Aorta (tissue), 5 donors: ENCODE data around the gene GGA1. TPM values are rescaled to one million over a fixed set of nuclear protein-coding genes. Genes with fewer than 3 reads are reported as not detected.

Experiments used
- ATAC-seq: fragments of 200-7000 bp; cut with Tn5 transposase; one replicate; pipeline ENCODE4 v1.9.1; 2022; ENCODE audit warnings: moderate library complexity; ENCODE audit not compliant: low FRiP score
- DNase-seq, 2 donors: peaks; one replicate each; pipeline ENCODE4 v3.0.0-alpha.2; 2020
- H3K27ac ChIP-seq, 2 donors: one replicate each; pipeline ENCODE4 v1.5.1; 2013; ENCODE audit warnings: low read length in 2 of 2, mild to moderate bottlenecking in 2 of 2, moderate library complexity in 2 of 2, control low read depth in 1 of 2, inconsistent platforms in 1 of 2, low read depth in 1 of 2
- H3K27me3 ChIP-seq, 2 donors: one replicate each; pipeline ENCODE4 v1.6.1; 2013; ENCODE audit warnings: control low read depth in 1 of 2, low read length in 1 of 2, mild to moderate bottlenecking in 1 of 2, moderate library complexity in 1 of 2; ENCODE audit not compliant: insufficient read depth in 2 of 2, control insufficient read depth in 1 of 2
- H3K36me3 ChIP-seq, 2 donors: one replicate each; pipeline ENCODE4 v1.6.1; 2013; ENCODE audit warnings: control low read depth in 1 of 2, low read length in 1 of 2, mild to moderate bottlenecking in 1 of 2; ENCODE audit not compliant: insufficient read depth in 2 of 2, control insufficient read depth in 1 of 2
- H3K4me1 ChIP-seq, 2 donors: one replicate each; pipeline ENCODE4 v1.6.1; 2013; ENCODE audit warnings: low read length in 2 of 2, control low read depth in 1 of 2, mild to moderate bottlenecking in 1 of 2, moderate library complexity in 1 of 2; ENCODE audit not compliant: insufficient read depth in 2 of 2, control insufficient read depth in 1 of 2
- H3K4me3 ChIP-seq, 2 donors: one replicate each; pipeline ENCODE4 v1.5.1; 2013; ENCODE audit warnings: low read length in 2 of 2, control low read depth in 1 of 2, mild to moderate bottlenecking in 1 of 2
- H3K9me3 ChIP-seq: one replicate; pipeline ENCODE4 v1.6.1; 2013; ENCODE audit warnings: mild to moderate bottlenecking, low read length; ENCODE audit not compliant: control insufficient read depth
- WGBS, 2 donors: extraction: QIAGEN DNeasy Blood & Tissue Kit; methylation state at CpG; one replicate each; pipeline ENCODE4 v1.1.7; 2013; 5-methylcytosine and 5-hydroxymethylcytosine counted together
- intact Hi-C, 2 donors: fragments of 100-400 bp; cut with DNase I; formaldehyde crosslinking; loops; one replicate each; pipeline versions ENCODE4 v1.14.2 to v1.15.0; 2022
- polyA plus RNA-seq, 2 donors: library from polyadenylated mRNA; stranded (reverse); fragments of 200-250 nt; gene quantifications; one replicate each; pipeline ENCODE4 v1.2.3, GENCODE V29; 2013
- total RNA-seq, 2 donors: library from RNA; stranded (reverse); fragmentation: NEBNext Ultra II Directional; extraction: Animal tissue kit (Norgen Biotek cat#: 25700); gene quantifications; one replicate each; pipeline ENCODE4 v1.2.1, GENCODE V29; 2021
- donor health status: healthy with polysubstance abuse.
- donor health status: Bipolar disorder and iron deficiency.
- donor health status: DM: no; HTN: no; CAD: no.
- donor health status: DM: no; HTN: no; CAD: no.
- donor health status: DM: yes; HTN: yes; CAD: no.

GGA1 gene
- total and polyA plus RNA-seq, 4 donors, result 14.4 to 68.7 (median 49.2) TPM

- ATAC-seq (no peak), DNase-seq (no peak)
- H3K9me3 ChIP-seq, result no peaks in the 10 kb centered on the region
- 52 to 67% methylated on average over 2 of the region's 2 CpGs for WGBS, 2 donors
- intact Hi-C loops, result loop anchor here (1.0 to 5.0 kb wide), 3 partner anchors 38 to 59 kb away; no protein-coding TSS in a partner anchor
- no peaks in the 10 kb centered on the region for H3K36me3 ChIP-seq
- no peak overlapping the region for H3K4me3 ChIP-seq
- no peak overlapping the region for H3K27ac ChIP-seq
- H3K4me1 ChIP-seq, result no peaks in the 10 kb centered on the region
- no peaks in the 10 kb centered on the region for H3K27me3 ChIP-seq
These were observed 72.4 kb downstream of the GGA1 start for GRCh38 chr22:37681001-37681424.

GRCh38 chr22:37681556-37682049 is 73.0 kb downstream of the GGA1 start:
- Histone ChIP-seq H3K9me3 (no peaks in the 10 kb centered on the region), H3K4me1 (no peaks in the 10 kb centered on the region), H3K4me3 (no peak overlapping the region), H3K27ac (no peak overlapping the region), H3K27me3 (no peaks in the 10 kb centered on the region), H3K36me3 (no peaks in the 10 kb centered on the region)
- ATAC-seq (peak; percentile 63), DNase-seq (peak; percentile 74 to 89)
- WGBS, 2 donors, result 21 to 23% methylated on average over 6 of the region's 6 CpGs
- intact Hi-C loops, result loop anchor here (1.0 to 5.0 kb wide), 3 partner anchors 38 to 59 kb away; no protein-coding TSS in a partner anchor

Other genes with a start within 250 kb of the GGA1 start
- under 1 TPM; 0.06 to 0.24 TPM for gene ELFN2, start 181.4 kb upstream of the GGA1 start, total RNA-seq
- gene ELFN2, start 181.4 kb upstream of the GGA1 start, polyA plus RNA-seq, result not detected
- 10 to 100 TPM; 22.8 to 35.4 TPM for gene MFNG, start 122.5 kb upstream of the GGA1 start, total RNA-seq
- 10 to 100 TPM in 1 of 2 donors, 1 to 10 TPM in 1; 6.7 to 12.0 TPM for gene MFNG, start 122.5 kb upstream of the GGA1 start, polyA plus RNA-seq
- 10 to 100 TPM; 10.1 to 24.9 TPM for gene CARD10, start 89.4 kb upstream of the GGA1 start, total RNA-seq
- 1 to 10 TPM; 2.2 to 8.8 TPM for gene CARD10, start 89.4 kb upstream of the GGA1 start, polyA plus RNA-seq
- 10 to 100 TPM; 69.1 to 76.3 TPM for gene CDC42EP1, start 48.4 kb upstream of the GGA1 start, total RNA-seq
- 10 to 100 TPM; 26.0 to 44.6 TPM for gene CDC42EP1, start 48.4 kb upstream of the GGA1 start, polyA plus RNA-seq
- gene LGALS2, start 28.7 kb upstream of the GGA1 start, total RNA-seq, result 1 to 10 TPM in 1 of 2 donors, not detected in 1; 2.1 TPM
- gene LGALS2, start 28.7 kb upstream of the GGA1 start, polyA plus RNA-seq, result 10 to 100 TPM in 1 of 2 donors, not detected in 1; 22.8 TPM
- 10 to 100 TPM in 1 of 2 donors, 1 to 10 TPM in 1; 7.2 to 18.2 TPM for gene SH3BP1, start 30.8 kb downstream of the GGA1 start, total RNA-seq
- gene SH3BP1, start 30.8 kb downstream of the GGA1 start, polyA plus RNA-seq, result 10 to 100 TPM in 1 of 2 donors, 1 to 10 TPM in 1; 3.5 to 14.8 TPM
- 1 to 10 TPM; 4.0 to 5.5 TPM for gene PDXP, start 49.9 kb downstream of the GGA1 start, total RNA-seq
- 10 to 100 TPM in 1 of 2 donors, 1 to 10 TPM in 1; 4.7 to 16.2 TPM for gene PDXP, start 49.9 kb downstream of the GGA1 start, polyA plus RNA-seq
- gene LGALS1, start 66.8 kb downstream of the GGA1 start, total RNA-seq, result 1,000 to 10,000 TPM; 1,050 to 1,178 TPM
- gene LGALS1, start 66.8 kb downstream of the GGA1 start, polyA plus RNA-seq, result 1,000 to 10,000 TPM; 1,845 to 3,139 TPM
- gene NOL12, start 77.5 kb downstream of the GGA1 start, total RNA-seq, result 10 to 100 TPM; 11.1 to 15.4 TPM
- 10 to 100 TPM; 13.0 to 19.0 TPM for gene NOL12, start 77.5 kb downstream of the GGA1 start, polyA plus RNA-seq
- gene TRIOBP, start 88.2 kb downstream of the GGA1 start, total RNA-seq, result 100 to 1,000 TPM in 1 of 2 donors, 10 to 100 TPM in 1; 86.0 to 113 TPM
- 10 to 100 TPM; 26.9 to 59.1 TPM for gene TRIOBP, start 88.2 kb downstream of the GGA1 start, polyA plus RNA-seq
- 1 to 10 TPM; 4.4 to 5.8 TPM for gene GCAT, start 199.1 kb downstream of the GGA1 start, total RNA-seq
- 10 to 100 TPM in 1 of 2 donors, 1 to 10 TPM in 1; 6.9 to 21.4 TPM for gene GCAT, start 199.1 kb downstream of the GGA1 start, polyA plus RNA-seq
- gene GALR3, start 214.5 kb downstream of the GGA1 start, total RNA-seq, result not detected
- gene GALR3, start 214.5 kb downstream of the GGA1 start, polyA plus RNA-seq, result under 1 TPM in 1 of 2 donors, not detected in 1; 0.28 TPM
- 10 to 100 TPM; 11.0 to 16.7 TPM for gene ANKRD54, start 235.5 kb downstream of the GGA1 start, total RNA-seq
- 10 to 100 TPM; 12.4 to 17.3 TPM for gene ANKRD54, start 235.5 kb downstream of the GGA1 start, polyA plus RNA-seq
- gene EIF3L, start 240.6 kb downstream of the GGA1 start, total RNA-seq, result 100 to 1,000 TPM; 276 to 356 TPM
- 100 to 1,000 TPM; 307 to 366 TPM for gene EIF3L, start 240.6 kb downstream of the GGA1 start, polyA plus RNA-seq